ENCODE data around the gene CGNL1.

Gene CGNL1

DNA sequence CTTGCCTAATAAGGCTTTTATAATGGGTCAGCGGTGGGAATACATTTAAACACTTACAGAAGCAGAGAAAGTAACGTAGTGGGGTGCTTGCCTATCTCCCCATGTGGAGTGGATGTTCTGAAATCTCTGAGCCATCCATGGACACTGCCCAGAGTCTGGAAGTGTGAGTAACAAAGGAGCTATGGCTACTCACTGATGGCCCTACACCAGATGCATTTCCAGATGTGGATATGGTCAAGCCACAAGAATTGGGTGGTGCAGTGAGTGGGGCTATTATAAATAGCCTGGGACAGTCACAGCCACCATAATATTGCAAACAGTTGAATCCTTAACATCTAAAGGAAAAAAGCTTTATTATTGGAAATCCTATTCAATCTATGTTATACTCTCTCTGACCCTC is 96.6 kb downstream of the CGNL1 start:
- TF ChIP-seq, protein P1, sequence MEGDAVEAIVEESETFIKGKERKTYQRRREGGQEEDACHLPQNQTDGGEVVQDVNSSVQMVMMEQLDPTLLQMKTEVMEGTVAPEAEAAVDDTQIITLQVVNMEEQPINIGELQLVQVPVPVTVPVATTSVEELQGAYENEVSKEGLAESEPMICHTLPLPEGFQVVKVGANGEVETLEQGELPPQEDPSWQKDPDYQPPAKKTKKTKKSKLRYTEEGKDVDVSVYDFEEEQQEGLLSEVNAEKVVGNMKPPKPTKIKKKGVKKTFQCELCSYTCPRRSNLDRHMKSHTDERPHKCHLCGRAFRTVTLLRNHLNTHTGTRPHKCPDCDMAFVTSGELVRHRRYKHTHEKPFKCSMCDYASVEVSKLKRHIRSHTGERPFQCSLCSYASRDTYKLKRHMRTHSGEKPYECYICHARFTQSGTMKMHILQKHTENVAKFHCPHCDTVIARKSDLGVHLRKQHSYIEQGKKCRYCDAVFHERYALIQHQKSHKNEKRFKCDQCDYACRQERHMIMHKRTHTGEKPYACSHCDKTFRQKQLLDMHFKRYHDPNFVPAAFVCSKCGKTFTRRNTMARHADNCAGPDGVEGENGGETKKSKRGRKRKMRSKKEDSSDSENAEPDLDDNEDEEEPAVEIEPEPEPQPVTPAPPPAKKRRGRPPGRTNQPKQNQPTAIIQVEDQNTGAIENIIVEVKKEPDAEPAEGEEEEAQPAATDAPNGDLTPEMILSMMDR (IDR thresholded peaks at IDR 0.05; ENCODE audit: low read depth, low read length, missing control alignments): no peak
- DNase-seq (ENCODE audit: extremely low read depth, low read depth): no peak
- no peak overlapping the region for H3K4me3 ChIP-seq (replicated peaks; ENCODE audit: low read depth, low read length)

GRCh38 chr15:57476533-57476975 is 100.2 kb downstream of the CGNL1 start:
- H3K4me3 ChIP-seq (replicated peaks; ENCODE audit: low read depth, low read length): no peak overlapping the region
- DNase-seq (ENCODE audit: extremely low read depth, low read depth): no peak
- TF ChIP-seq, protein P1 (IDR thresholded peaks at IDR 0.05; ENCODE audit: low read depth, low read length, missing control alignments): no peak

- no peak for DNase-seq (ENCODE audit: extremely low read depth, low read depth)
- H3K4me3 ChIP-seq (replicated peaks; ENCODE audit: low read depth, low read length): no peak overlapping the region
- TF ChIP-seq, protein P1 (IDR thresholded peaks at IDR 0.05; ENCODE audit: low read depth, low read length, missing control alignments): no peak
These were observed 101.6 kb downstream of the CGNL1 start for GRCh38 chr15:57477736-57478522.

DNA sequence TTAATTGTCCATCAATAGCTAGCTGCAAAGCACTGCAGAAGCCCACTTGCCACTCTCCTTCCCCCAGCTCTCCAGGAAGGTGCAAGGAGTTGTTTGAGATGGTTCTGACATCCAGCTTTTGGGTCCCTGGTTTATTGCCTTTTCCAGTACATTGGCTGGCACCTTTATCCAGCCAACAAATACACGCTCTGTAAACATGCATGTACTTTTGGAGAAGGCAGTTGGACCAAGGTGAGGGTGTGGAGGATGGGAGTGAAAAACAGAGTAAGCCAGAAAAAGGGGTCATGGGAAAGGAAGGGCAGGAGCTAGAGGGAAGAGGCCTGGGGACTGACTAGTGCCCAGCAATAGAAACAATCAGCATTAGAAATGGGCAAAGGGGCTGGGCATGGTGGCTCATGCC is 102.7 kb downstream of the CGNL1 start:
- H3K4me3 ChIP-seq (replicated peaks; ENCODE audit: low read depth, low read length): no peak overlapping the region
- DNase-seq (ENCODE audit: extremely low read depth, low read depth): no peak
- TF ChIP-seq, protein P1 (IDR thresholded peaks at IDR 0.05; ENCODE audit: low read depth, low read length, missing control alignments): no peak

- TF ChIP-seq, protein P1 (IDR thresholded peaks at IDR 0.05; ENCODE audit: low read depth, low read length, missing control alignments): no peak
- no peak overlapping the region for H3K4me3 ChIP-seq (replicated peaks; ENCODE audit: low read depth, low read length)
- DNase-seq (ENCODE audit: extremely low read depth, low read depth): no peak
These were observed 104.9 kb downstream of the CGNL1 start for GRCh38 chr15:57481038-57481705.

DNA sequence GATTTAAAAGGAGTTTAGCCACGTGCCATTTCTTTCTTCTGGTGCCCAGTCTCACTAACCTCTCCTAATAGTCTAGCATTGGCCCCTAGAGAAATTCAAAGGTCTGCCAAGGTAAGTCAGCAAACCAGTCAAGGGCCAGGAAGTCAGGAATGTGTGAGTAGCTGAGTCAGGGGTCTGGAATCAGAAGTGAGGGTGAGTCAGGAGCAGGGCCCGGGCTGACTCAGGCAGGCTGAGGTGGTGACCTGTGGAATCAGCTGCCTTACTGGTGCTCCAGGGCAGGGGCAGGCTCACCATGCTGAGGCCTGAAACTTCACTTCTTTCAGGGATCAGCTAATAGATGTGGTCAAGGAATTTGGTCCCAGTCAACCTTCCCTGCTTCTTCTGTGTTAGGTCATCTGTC is 109.6 kb downstream of the CGNL1 start:
- no peak overlapping the region for H3K4me3 ChIP-seq (replicated peaks; ENCODE audit: low read depth, low read length)
- DNase-seq (ENCODE audit: extremely low read depth, low read depth): no peak
- TF ChIP-seq, protein P1 (IDR thresholded peaks at IDR 0.05; ENCODE audit: low read depth, low read length, missing control alignments): no peak
